ENCODE measurements around the gene CHIC2. TPM values are rescaled to one million over a fixed set of nuclear protein-coding genes. Genes with fewer than 3 reads are reported as not detected.
"Not testable (repeated sequence)": the region's sequence is repeated elsewhere in the genome, so short reads cannot be mapped to it uniquely, and the experiment has no call there.

CHIC2 gene
- total RNA-seq, 1 experiment from 2014 or later, result 13.8 TPM

- in situ Hi-C loops (cut with HindIII; ENCODE audit: low pct_unique_long_range_greater_than_20kb, low sequenced_read_pairs), result no loop called here
- no peak for DNase-seq (ENCODE audit: low read depth, low spot score)
These were observed 1.6 kb upstream of the CHIC2 start for GRCh38 chr4:54066088-54066415.

- peak; percentile 1 for DNase-seq (ENCODE audit: low read depth, low spot score)
- in situ Hi-C loops (cut with HindIII; ENCODE audit: low pct_unique_long_range_greater_than_20kb, low sequenced_read_pairs), result no loop called here
These were observed 1.1 kb upstream of the CHIC2 start for GRCh38 chr4:54065282-54066087.

GRCh38 chr4:54063737-54064316 lies 578 bp downstream of the CHIC2 start:
- in situ Hi-C loops (cut with HindIII; ENCODE audit: low pct_unique_long_range_greater_than_20kb, low sequenced_read_pairs), result no loop called here
- DNase-seq (ENCODE audit: low read depth, low spot score), result peak; percentile 17

DNA sequence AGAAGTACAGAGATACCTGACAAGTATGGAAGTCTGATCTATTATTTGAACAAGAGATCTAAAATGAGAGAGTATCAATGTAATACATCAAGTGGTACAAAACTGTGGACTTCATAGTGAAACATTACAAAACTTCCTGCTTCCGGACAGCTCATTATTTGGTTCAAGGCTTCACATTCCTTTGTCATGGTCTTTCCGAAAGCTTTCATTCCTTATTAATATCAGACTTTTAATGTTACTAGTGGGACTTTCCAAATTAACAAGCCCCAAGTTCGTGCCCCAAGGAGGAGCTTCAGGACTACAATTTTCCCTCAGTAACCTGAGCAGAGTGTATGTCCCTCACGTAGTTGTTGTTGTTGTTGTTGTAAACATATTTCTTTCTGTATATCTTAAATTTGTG lies 1.2 kb downstream of the CHIC2 start:
- in situ Hi-C loops (cut with HindIII; ENCODE audit: low pct_unique_long_range_greater_than_20kb, low sequenced_read_pairs), result no loop called here
- DNase-seq (ENCODE audit: low read depth, low spot score), result peak; percentile 3

GRCh38 chr4:54062392-54062791 lies 2.0 kb downstream of the CHIC2 start:
- in situ Hi-C loops (cut with HindIII; ENCODE audit: low pct_unique_long_range_greater_than_20kb, low sequenced_read_pairs), result no loop called here
- no peak for DNase-seq (ENCODE audit: low read depth, low spot score)

- no peak for DNase-seq (ENCODE audit: low read depth, low spot score)
- in situ Hi-C loops (cut with HindIII; ENCODE audit: low pct_unique_long_range_greater_than_20kb, low sequenced_read_pairs), result no loop called here
These were observed 2.5 kb downstream of the CHIC2 start for GRCh38 chr4:54061873-54062272.

DNA sequence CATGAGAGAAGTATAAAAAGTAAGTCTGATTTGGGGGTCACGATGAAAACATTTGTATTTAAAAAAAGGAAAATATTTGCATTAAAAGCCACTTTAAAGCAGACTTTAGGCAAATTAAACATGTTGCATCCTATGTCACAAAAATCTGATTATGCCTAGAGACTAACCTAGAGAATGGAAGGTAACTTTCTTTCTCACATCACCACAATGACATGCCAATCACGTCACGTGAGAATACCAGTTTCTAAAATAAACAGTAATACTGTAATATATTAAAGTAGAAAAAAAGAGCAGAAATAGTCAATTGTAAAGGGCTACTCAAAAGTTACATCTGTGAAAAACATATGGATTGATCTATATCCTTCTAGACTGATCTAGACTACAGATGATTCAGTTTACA lies 3.3 kb downstream of the CHIC2 start:
- in situ Hi-C loops (cut with HindIII; ENCODE audit: low pct_unique_long_range_greater_than_20kb, low sequenced_read_pairs), result no loop called here

GRCh38 chr4:54060116-54060515 lies 4.3 kb downstream of the CHIC2 start:
- in situ Hi-C loops (cut with HindIII; ENCODE audit: low pct_unique_long_range_greater_than_20kb, low sequenced_read_pairs), result no loop called here
- no peak for DNase-seq (ENCODE audit: low read depth, low spot score)

More for the DNA sequence above, 3.3 kb downstream of the CHIC2 start:
- no peak for DNase-seq (ENCODE audit: low read depth, low spot score)

- no peak for DNase-seq (ENCODE audit: low read depth, low spot score)
- in situ Hi-C loops (cut with HindIII; ENCODE audit: low pct_unique_long_range_greater_than_20kb, low sequenced_read_pairs), result no loop called here
These were observed 6.2 kb downstream of the CHIC2 start for GRCh38 chr4:54058171-54058570.

GRCh38 chr4:54056360-54056759 lies 8.0 kb downstream of the CHIC2 start:
- in situ Hi-C loops (cut with HindIII; ENCODE audit: low pct_unique_long_range_greater_than_20kb, low sequenced_read_pairs), result no loop called here
- no peak for DNase-seq (ENCODE audit: low read depth, low spot score)

- in situ Hi-C loops (cut with HindIII; ENCODE audit: low pct_unique_long_range_greater_than_20kb, low sequenced_read_pairs), result no loop called here
- no peak for DNase-seq (ENCODE audit: low read depth, low spot score)
These were observed 8.9 kb downstream of the CHIC2 start for GRCh38 chr4:54055494-54055893.

- DNase-seq (ENCODE audit: low read depth, low spot score), result no peak
- in situ Hi-C loops (cut with HindIII; ENCODE audit: low pct_unique_long_range_greater_than_20kb, low sequenced_read_pairs), result no loop called here
These were observed 9.9 kb downstream of the CHIC2 start for GRCh38 chr4:54054501-54054900.

- in situ Hi-C loops (cut with HindIII; ENCODE audit: low pct_unique_long_range_greater_than_20kb, low sequenced_read_pairs), result not testable (repeated sequence)
These were observed 11.1 kb downstream of the CHIC2 start for GRCh38 chr4:54053322-54053721.

GRCh38 chr4:54050214-54050904 lies 14.0 kb downstream of the CHIC2 start:
- no peak for DNase-seq (ENCODE audit: low read depth, low spot score)
- in situ Hi-C loops (cut with HindIII; ENCODE audit: low pct_unique_long_range_greater_than_20kb, low sequenced_read_pairs), result no loop called here

More at GRCh38 chr4:54053322-54053721, 11.1 kb downstream of the CHIC2 start:
- DNase-seq (ENCODE audit: low read depth, low spot score), result not testable (repeated sequence)

DNA sequence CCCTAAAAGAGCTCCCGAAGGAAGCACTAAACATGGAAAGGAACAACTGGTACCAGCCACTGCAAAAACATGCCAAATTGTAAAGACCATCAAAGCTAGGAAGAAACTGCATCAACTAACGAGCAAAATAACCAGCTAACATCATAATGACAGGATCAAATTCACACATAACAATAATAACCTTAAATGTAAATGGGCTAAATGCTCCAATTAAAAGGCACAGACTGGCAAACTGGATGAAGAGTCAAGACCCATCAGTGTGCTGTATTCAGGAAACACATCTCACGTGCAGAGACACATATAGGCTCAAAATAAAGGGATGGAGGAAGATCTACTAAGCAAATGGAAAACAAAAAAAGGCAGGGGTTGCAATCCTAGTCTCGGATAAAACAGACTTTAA lies 20.8 kb downstream of the CHIC2 start:
- DNase-seq (ENCODE audit: low read depth, low spot score); in situ Hi-C loops (cut with HindIII; ENCODE audit: low pct_unique_long_range_greater_than_20kb, low sequenced_read_pairs): not testable (repeated sequence)

DNA sequence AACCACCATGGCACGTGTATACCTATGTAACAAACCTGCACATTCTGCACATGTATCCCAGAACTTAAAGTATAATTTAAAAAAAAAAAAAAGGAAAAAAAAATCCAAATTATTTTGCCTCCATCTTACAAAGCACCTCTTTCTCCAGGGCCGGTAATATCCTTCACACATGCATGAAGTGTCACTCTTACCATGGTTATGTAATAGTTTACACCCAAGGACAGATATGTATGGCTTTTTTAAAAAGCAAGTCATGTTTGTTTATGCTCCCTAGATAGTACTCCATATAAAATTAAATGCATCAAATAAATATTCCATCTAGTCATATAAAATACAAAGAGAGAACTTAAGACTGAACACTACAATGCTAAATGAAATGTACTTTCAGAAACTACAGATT lies 22.5 kb downstream of the CHIC2 start:
- DNase-seq (ENCODE audit: low read depth, low spot score), result no peak
- in situ Hi-C loops (cut with HindIII; ENCODE audit: low pct_unique_long_range_greater_than_20kb, low sequenced_read_pairs), result no loop called here

GRCh38 chr4:54041100-54041499 lies 23.3 kb downstream of the CHIC2 start:
- in situ Hi-C loops (cut with HindIII; ENCODE audit: low pct_unique_long_range_greater_than_20kb, low sequenced_read_pairs), result no loop called here
- DNase-seq (ENCODE audit: low read depth, low spot score), result no peak

DNA sequence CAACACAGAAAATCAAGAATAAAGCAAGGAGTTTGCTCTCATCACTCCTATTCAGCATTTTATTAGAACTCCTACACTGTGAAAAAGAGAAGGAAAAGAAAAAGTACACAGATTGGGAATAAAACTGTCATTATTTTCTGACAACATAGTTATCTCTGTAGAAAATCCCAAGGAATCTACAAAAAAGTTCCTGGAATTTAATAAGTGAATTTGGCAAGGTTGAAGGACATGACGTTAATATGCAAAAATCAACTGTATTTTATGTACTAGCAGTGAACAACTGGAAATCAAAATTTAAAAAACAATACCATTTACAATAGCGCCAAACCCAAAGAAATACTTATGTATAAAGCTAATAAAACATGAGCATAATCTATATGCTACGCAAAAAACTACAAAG lies 26.3 kb downstream of the CHIC2 start:
- no peak for DNase-seq (ENCODE audit: low read depth, low spot score)
- in situ Hi-C loops (cut with HindIII; ENCODE audit: low pct_unique_long_range_greater_than_20kb, low sequenced_read_pairs), result no loop called here

DNA sequence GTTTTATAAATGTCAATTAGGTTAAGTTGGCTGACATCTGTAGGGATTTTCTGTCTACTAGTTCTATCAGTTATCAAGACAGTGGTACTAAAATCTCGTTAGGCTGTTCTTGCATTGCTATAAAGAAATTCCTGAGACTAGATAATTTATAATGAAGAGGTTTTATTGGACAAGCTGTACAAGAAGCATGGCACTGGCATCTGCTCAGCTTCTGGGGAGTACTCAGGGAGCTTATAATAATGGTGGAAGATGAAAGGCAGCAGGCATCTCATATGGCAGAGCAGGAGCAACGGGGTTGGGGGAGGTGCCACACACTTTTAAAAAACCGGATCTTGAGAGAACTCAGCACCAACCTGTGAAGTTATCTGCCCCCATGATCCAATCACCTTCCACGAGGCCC lies 28.2 kb downstream of the CHIC2 start:
- in situ Hi-C loops (cut with HindIII; ENCODE audit: low pct_unique_long_range_greater_than_20kb, low sequenced_read_pairs), result no loop called here
- no peak for DNase-seq (ENCODE audit: low read depth, low spot score)

All from SK-MEL-5 (cell line).